ENCODE data around the gene CAPZB. TPM values are rescaled to one million over a fixed set of nuclear protein-coding genes. Genes with fewer than 3 reads are reported as not detected.
A peak's percentile ranks its signal among the peaks of the same experiment; 100 is the strongest.

The CAPZB gene
- total RNA-seq, 1 donor from 2014 or later: 198 TPM

GRCh38 chr1:19420606-19421005 lies 64.7 kb downstream of the CAPZB start:
- no peak for ATAC-seq
- DNase-seq (ENCODE audit: low spot score): no peak
- intact Hi-C loops (cut with DNase I): no loop called here

GRCh38 chr1:19419691-19420090 lies 65.6 kb downstream of the CAPZB start:
- ATAC-seq (no peak), DNase-seq (ENCODE audit: low spot score) (no peak)
- intact Hi-C loops (cut with DNase I): no loop called here

- intact Hi-C loops (cut with DNase I): no loop called here
- DNase-seq (ENCODE audit: low spot score): no peak
- ATAC-seq: no peak
Measured at GRCh38 chr1:19418503-19418971, 66.8 kb downstream of the CAPZB start.

- ATAC-seq: no peak
- intact Hi-C loops (cut with DNase I): no loop called here
- no peak for DNase-seq (ENCODE audit: low spot score)
Measured at GRCh38 chr1:19416921-19417470, 68.3 kb downstream of the CAPZB start.

- DNase-seq (ENCODE audit: low spot score): no peak
- ATAC-seq: no peak
- intact Hi-C loops (cut with DNase I): no loop called here
Measured at GRCh38 chr1:19416145-19416544, 69.2 kb downstream of the CAPZB start.

GRCh38 chr1:19414515-19415121 lies 70.7 kb downstream of the CAPZB start:
- DNase-seq (ENCODE audit: low spot score) (no peak), ATAC-seq (peak; percentile 91)
- intact Hi-C loops (cut with DNase I): no loop called here

GRCh38 chr1:19413999-19414398 lies 71.3 kb downstream of the CAPZB start:
- ATAC-seq (no peak), DNase-seq (ENCODE audit: low spot score) (no peak)
- intact Hi-C loops (cut with DNase I): no loop called here

- ATAC-seq (no peak), DNase-seq (ENCODE audit: low spot score) (no peak)
- intact Hi-C loops (cut with DNase I): no loop called here
Measured at GRCh38 chr1:19412654-19413053, 72.7 kb downstream of the CAPZB start.

- intact Hi-C loops (cut with DNase I): no loop called here
- ATAC-seq (no peak), DNase-seq (ENCODE audit: low spot score) (no peak)
Measured at GRCh38 chr1:19411612-19412011, 73.7 kb downstream of the CAPZB start.

- DNase-seq (ENCODE audit: low spot score): no peak
- ATAC-seq: no peak
- intact Hi-C loops (cut with DNase I): no loop called here
Measured at GRCh38 chr1:19410393-19410792, 74.9 kb downstream of the CAPZB start.

- ATAC-seq (no peak), DNase-seq (ENCODE audit: low spot score) (no peak)
- intact Hi-C loops (cut with DNase I): no loop called here
Measured at GRCh38 chr1:19409477-19410341, 75.6 kb downstream of the CAPZB start.

- no peak for DNase-seq (ENCODE audit: low spot score)
- ATAC-seq: no peak
- intact Hi-C loops (cut with DNase I): no loop called here
Measured at GRCh38 chr1:19407494-19408096, 77.7 kb downstream of the CAPZB start.

- DNase-seq (ENCODE audit: low spot score) (no peak), ATAC-seq (no peak)
- intact Hi-C loops (cut with DNase I): no loop called here
Measured at GRCh38 chr1:19406680-19407079, 78.7 kb downstream of the CAPZB start.

- DNase-seq (ENCODE audit: low spot score) (no peak), ATAC-seq (peak; percentile 67)
- intact Hi-C loops (cut with DNase I): no loop called here
Measured at GRCh38 chr1:19405761-19406487, 79.4 kb downstream of the CAPZB start.

GRCh38 chr1:19405195-19405760 lies 80.1 kb downstream of the CAPZB start:
- DNase-seq (ENCODE audit: low spot score) (no peak), ATAC-seq (peak; percentile 78)
- intact Hi-C loops (cut with DNase I): no loop called here

GRCh38 chr1:19404748-19405147 lies 80.6 kb downstream of the CAPZB start:
- ATAC-seq (no peak), DNase-seq (ENCODE audit: low spot score) (no peak)
- intact Hi-C loops (cut with DNase I): loop anchor here (5.0 kb wide), 1 partner anchor 243 kb away; no protein-coding TSS in a partner anchor

- DNase-seq (ENCODE audit: low spot score): no peak
- intact Hi-C loops (cut with DNase I): loop anchor here (5.0 kb wide), 1 partner anchor 244 kb away; no protein-coding TSS in a partner anchor
- ATAC-seq: no peak
Measured at GRCh38 chr1:19403256-19403655, 82.1 kb downstream of the CAPZB start.

GRCh38 chr1:19402031-19402813 lies 83.1 kb downstream of the CAPZB start:
- intact Hi-C loops (cut with DNase I): loop anchor here (5.0 kb wide), 1 partner anchor 245 kb away; no protein-coding TSS in a partner anchor
- ATAC-seq: no peak
- no peak for DNase-seq (ENCODE audit: low spot score)

Measured in sciatic nerve (tissue), 2 donors.